Stimulated activated CD8-positive, alpha-beta memory T cell treated with anti-CD3 and anti-CD28 coated beads, Interleukin-7, amount 100 ng/mL, for 4 hours (primary cell): ENCODE results near the gene AQP2.
A peak's percentile ranks its signal among the peaks of the same experiment; 100 is the strongest.

Experiments
- DNase-seq, 2 donors: peaks; one replicate each; pipeline ENCODE4 v3.0.0-alpha.2; 2020; ENCODE audit warnings: low read depth in 2 of 2

AQP2 gene

GRCh38 chr12:49941556-49942511 lies 8.7 kb upstream of the AQP2 start:
- no peak for DNase-seq

DNA sequence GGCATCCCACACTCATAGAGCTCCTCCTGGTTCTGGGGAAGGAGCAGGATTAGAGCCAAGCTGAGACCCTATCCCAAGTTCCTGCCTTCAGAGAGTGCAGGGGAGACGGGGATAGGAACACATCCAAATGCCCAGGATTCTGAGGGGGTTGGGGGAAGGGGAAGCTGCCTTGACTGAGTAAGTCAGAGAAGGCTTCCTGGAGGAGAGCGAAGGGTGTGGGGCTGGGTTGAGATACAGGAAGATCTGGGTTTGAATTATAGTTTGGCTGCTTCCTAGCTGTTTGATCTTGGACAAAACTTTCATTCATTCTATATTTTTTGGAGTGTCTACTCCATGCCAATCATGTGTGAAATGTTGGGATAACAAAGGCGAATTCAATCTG lies 8.0 kb upstream of the AQP2 start:
- no peak for DNase-seq

- DNase-seq: no peak
Measured at GRCh38 chr12:49942921-49943624, 7.5 kb upstream of the AQP2 start.

GRCh38 chr12:49943625-49943960 lies 6.9 kb upstream of the AQP2 start:
- no peak for DNase-seq

GRCh38 chr12:49944046-49944445 lies 6.5 kb upstream of the AQP2 start:
- no peak for DNase-seq

DNA sequence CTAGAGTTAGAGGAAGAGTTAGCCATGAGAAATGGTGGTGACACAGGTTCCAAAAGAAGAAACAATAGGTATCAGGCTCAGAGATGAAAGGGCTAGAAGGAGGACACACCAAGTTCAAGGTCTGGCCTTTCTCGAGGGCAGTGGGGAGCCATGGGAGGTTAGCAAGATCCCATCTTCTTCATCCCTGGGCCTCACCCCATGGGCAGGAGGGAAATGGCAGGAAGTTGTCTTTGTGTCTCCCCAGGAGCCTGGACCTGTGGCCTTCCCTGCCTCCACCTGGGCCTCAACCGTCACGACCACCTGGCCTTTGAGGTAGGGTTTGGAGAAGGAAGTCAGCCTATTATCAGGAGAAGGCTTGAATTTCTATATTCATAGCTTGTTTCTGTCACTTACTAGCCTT lies 5.8 kb upstream of the AQP2 start:
- DNase-seq: no peak

- DNase-seq: peak; percentile 68 to 72
Measured at GRCh38 chr12:49945394-49946080, 5.0 kb upstream of the AQP2 start.

GRCh38 chr12:49946086-49946485 lies 4.5 kb upstream of the AQP2 start:
- DNase-seq: no peak

- no peak for DNase-seq
Measured at GRCh38 chr12:49946497-49946896, 4.0 kb upstream of the AQP2 start.

DNA sequence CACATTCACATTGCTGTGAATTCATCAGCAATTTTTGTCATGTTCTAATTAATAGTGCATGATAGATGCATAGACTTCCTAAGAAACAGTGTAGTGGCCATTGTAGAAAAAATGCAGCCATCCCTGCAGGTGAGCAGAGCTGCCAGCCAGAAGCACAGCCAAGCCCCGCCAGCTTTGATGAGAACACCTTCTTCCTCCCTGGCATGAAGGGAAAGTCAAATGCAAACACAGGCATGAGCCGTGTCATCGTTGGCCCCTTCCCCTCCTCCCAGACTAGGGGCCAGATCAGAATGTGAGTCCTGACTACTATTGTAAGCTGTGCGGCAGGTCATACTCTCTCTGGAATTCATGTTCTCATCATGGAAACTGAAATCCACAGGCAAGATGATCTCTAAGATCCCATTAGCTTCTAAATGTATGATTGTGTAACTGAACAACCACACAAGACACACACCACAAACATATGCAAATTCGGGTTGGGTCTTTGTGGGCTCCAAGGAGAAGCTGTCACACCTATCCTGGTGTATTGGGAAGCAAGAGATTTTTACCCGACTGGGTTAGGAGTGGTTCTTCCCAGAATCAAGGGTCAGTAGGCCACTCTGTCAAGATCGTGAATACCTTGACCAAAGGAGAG lies 2.8 kb upstream of the AQP2 start:
- DNase-seq: no peak

DNA sequence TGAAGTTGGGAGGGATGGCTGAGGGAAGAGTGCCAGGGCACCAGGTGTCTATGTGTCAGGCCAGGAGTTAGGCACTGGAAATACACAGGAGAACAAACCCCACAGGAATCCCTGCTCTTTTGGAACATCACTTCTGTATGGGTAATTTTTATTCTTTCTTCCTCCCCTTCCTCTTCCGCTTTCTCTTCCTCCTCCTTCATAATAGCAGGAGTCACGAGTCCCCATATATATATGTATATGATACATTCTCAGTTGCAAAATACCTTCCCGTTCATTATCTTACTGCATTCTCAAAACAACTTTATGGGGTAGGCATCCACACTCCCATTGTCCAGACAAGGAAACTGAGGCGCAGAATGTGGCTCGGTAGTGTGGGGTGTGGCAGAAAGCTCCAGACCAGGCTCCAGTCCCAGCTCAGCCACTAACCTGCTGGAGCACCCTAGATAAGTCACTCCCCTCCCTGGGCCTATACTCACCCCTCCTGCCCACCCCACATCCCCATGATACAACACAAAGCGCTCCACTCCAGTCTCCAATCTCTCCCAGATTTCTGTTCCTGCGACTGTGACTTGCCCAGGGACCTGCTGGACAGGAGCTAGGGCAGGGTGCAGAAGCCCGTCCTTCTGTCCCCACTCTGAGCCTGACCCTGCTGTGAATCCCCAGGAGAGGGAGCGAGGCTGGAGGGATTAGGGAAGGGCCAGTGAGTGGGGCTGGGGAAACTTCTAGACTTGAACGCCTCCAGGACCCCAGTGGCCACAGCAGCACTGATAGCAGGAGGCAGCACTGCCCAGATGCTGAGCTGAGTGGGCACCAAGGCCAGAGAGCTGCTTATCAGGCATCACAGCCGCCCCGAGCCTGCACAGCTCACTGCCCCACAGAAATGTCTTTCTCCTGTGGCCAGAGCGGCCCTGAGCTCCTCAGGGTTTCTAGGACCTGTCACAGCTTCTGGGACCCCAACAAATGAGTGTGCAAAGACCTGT lies 1.4 kb upstream of the AQP2 start:
- DNase-seq: no peak

- no peak for DNase-seq
Measured at GRCh38 chr12:49949866-49950265, 671 bp upstream of the AQP2 start.

- no peak for DNase-seq
Measured at GRCh38 chr12:49951411-49952240, 1.1 kb downstream of the AQP2 start.

DNA sequence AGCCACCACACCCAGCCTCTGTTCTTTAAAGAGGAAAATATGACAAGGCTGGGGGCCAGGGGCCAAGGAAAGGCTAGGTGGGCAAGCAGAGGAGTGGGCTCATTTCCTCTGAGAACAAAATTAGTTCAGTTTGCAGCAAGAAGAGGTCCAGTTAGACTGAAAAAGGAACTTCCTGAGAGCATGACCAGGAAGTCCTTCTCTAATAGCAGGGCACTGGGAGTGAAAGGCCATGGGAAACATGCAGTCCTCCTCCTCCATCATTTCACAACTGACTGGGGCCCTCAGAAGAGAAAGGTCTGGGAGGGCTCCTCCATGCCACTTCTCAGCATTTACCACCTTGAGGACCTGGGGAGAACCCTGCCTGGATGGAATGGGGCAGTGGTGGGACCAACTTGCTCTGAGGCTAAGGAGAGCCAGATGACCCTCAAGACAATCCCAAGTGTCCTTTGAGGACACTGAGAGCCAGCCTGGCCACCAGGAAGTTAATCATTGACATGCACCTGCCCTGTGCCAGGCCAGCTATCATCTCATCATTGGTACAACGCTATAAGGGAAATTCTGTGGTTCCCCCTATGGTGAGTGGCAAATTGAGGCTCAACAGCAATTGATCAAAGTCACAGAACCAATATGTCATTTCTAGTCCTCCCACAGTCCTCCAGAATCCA lies 2.0 kb downstream of the AQP2 start:
- no peak for DNase-seq

- no peak for DNase-seq
Measured at GRCh38 chr12:49953151-49953550, 2.6 kb downstream of the AQP2 start.

DNA sequence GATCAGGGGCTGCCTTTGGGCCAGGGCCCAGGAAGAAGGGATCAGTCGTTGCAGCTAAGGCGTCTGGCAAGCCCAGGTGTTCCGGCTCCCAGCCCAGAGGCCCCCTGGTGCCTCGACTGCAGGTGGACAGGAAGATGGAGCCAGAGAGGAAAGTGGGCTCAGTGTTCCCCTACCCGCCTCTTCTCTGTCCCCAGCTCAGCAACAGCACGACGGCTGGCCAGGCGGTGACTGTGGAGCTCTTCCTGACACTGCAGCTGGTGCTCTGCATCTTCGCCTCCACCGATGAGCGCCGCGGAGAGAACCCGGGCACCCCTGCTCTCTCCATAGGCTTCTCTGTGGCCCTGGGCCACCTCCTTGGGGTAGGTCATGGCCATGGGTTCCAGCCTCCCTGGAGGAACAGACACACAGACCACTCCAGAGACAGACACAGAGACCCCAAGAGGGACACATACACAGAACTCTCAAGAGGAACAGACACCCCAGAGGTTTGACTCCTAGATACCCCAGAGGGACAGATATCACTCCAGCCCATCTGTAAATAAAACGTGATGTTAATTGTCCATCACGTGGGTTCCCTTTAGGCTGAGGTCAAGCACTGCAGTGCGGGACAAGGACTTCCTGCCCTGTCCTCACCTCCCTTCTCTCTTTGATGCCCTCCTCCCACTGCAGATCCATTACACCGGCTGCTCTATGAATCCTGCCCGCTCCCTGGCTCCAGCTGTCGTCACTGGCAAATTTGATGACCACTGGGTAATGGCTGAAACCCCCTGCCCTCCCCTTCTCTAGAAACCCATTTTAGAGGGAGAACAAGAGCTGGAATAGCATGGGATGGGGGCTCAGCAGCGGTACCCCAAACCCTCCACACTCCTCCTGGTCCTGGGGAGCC lies 3.7 kb downstream of the AQP2 start:
- no peak for DNase-seq

DNA sequence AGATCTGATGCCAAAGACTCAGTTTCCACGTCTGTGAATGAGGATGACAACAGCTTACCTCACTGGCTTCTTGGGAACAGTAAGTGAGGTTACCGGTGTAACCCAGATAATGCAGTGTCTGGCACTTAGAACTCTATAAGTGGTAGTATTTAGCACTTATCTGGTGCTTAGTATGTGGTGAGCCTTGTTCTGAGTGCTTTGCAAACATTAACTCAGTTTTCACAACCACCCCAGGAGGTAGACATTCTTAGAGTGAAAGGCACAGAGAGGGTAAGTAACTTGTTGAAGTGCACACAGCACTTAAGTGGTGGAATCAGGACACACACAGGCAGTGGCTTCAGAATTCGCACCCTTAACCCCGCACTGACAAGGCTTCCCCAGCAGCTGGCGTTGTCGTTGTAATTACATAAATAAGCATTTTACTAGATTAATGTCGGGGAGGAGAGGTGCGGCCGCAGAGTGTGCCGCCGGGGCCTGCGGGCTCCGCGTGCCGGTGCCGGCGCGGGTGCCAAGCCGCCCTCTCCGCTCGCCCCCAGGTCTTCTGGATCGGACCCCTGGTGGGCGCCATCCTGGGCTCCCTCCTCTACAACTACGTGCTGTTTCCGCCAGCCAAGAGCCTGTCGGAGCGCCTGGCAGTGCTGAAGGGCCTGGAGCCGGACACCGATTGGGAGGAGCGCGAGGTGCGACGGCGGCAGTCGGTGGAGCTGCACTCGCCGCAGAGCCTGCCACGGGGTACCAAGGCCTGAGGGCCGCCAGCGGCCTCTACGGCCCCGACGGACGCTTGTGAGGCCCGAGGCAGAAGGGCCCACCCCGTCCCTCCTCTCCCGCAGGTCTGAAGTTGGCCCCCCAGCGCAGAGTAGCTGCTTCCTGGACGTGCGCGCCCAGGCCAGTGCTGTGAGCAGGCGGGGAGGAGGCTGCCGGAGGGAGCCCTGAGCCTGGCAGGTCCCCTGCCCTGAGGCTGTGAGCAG lies 4.6 kb downstream of the AQP2 start:
- no peak for DNase-seq
